PC-9 (cell line): Measurements from ENCODE around the gene ZNRF4. TPM values are rescaled to one million over a fixed set of nuclear protein-coding genes. Genes with fewer than 3 reads are reported as not detected.

ENCODE experiments used
- BruUV-seq: library from RNA; stranded (reverse); fragments of 400-500 nt; replicated peaks from 2 replicates; lab custom pipeline; 2021; lab: Mats Ljungman, UMichigan
- CTCF ChIA-PET: fragments of 300-600 bp; sonication (Branson Sonifier 250); formaldehyde crosslinking; loops from one replicate; lab custom pipeline; 2022; ENCODE audit warnings: antibody characterized with exemption; lab: Charles Lee
- POLR2A ChIA-PET: fragments of 300-600 bp; sonication (Branson Sonifier 250); formaldehyde crosslinking; loops from one replicate; lab custom pipeline; 2022; ENCODE audit warnings: antibody characterized with exemption; ENCODE audit not compliant: unreplicated experiment; lab: Charles Lee
- DNase-seq, 2 experiments: peaks; one replicate each; pipeline versions ENCODE4 v3.0.0 to v3.0.0-alpha.2; 2015 to 2022; ENCODE audit warnings: mixed read lengths in 1 of 2
- H2AFZ ChIP-seq: fragments of 200-600 bp; sonication (generic); 2 replicates; pipeline ENCODE4 v1.8.1; 2017; ENCODE audit warnings: antibody characterized with exemption
- H3F3A ChIP-seq: fragments of 200-600 bp; sonication (generic); 2 replicates; pipeline ENCODE4 v1.8.1; 2017; ENCODE audit warnings: antibody characterized with exemption, mild to moderate bottlenecking, low read depth; ENCODE audit not compliant: insufficient read depth
- H3K27ac ChIP-seq: fragments of 200-600 bp; sonication (generic); 2 replicates; pipeline ENCODE4 v1.6.1; 2016; ENCODE audit warnings: mixed run types
- H3K27me3 ChIP-seq: fragments of 200-600 bp; sonication (generic); 2 replicates; pipeline ENCODE4 v1.6.1; 2016; ENCODE audit warnings: low read depth, mixed run types; ENCODE audit not compliant: insufficient read depth
- H3K36me3 ChIP-seq: fragments of 200-600 bp; sonication (generic); 2 replicates; pipeline ENCODE4 v1.6.1; 2016; ENCODE audit warnings: low read depth, mixed run types
- H3K4me1 ChIP-seq: fragments of 200-600 bp; sonication (generic); replicated peaks from 2 replicates; pipeline ENCODE4 v1.6.1; 2016; ENCODE audit warnings: mixed run types; ENCODE audit not compliant: insufficient read depth
- H3K4me2 ChIP-seq: fragments of 200-600 bp; sonication (generic); 2 replicates; pipeline ENCODE4 v1.6.1; 2017; ENCODE audit warnings: mixed run types
- H3K4me3 ChIP-seq: fragments of 200-600 bp; sonication (generic); 2 replicates; pipeline ENCODE4 v1.6.1; 2016; ENCODE audit warnings: mixed run types
- H3K79me2 ChIP-seq: fragments of 200-600 bp; sonication (generic); 2 replicates; pipeline ENCODE4 v1.6.1; 2017; ENCODE audit warnings: low read depth, mixed run types
- H3K9me2 ChIP-seq: fragments of 200-600 bp; sonication (generic); 2 replicates; pipeline ENCODE4 v1.8.1; 2017; ENCODE audit warnings: mild to moderate bottlenecking; ENCODE audit not compliant: insufficient read depth
- H3K9me3 ChIP-seq: fragments of 200-600 bp; sonication (generic); 2 replicates; pipeline ENCODE4 v1.8.1; 2016; ENCODE audit warnings: low read depth; ENCODE audit not compliant: insufficient read depth
- H4K20me1 ChIP-seq: fragments of 200-600 bp; sonication (generic); 2 replicates; pipeline ENCODE4 v1.8.1; 2017; ENCODE audit not compliant: insufficient read depth
- CTCF ChIP-seq: fragments of 200-600 bp; sonication (generic); conservative IDR thresholded peaks from 2 replicates; pipeline ENCODE4 v1.6.1; 2017; ENCODE audit warnings: mixed run types, antibody characterized with exemption, mild to moderate bottlenecking, moderate library complexity
- EZH2 ChIP-seq: fragments of 200-600 bp; sonication (generic); IDR thresholded peaks from 2 replicates; pipeline ENCODE4 v1.8.0; 2017; ENCODE audit warnings: antibody characterized with exemption, low read depth
- intact Hi-C: fragments of 100-400 bp; cut with micrococcal nuclease; formaldehyde crosslinking; loops from one replicate; pipeline ENCODE4 v1.10.0; 2022; ENCODE audit not compliant: unreplicated experiment
- total RNA-seq: library from RNA; stranded (reverse); gene quantifications from 2 replicates; pipeline ENCODE4 v1.2.3, GENCODE V29; 2021

ZNRF4 gene
- total RNA-seq, 1 experiment from 2014 or later = not detected

GRCh38 chr19:5495792-5496191, 40.6 kb downstream of the ZNRF4 start:
- no peaks in the 10 kb centered on the region for H3K4me1 ChIP-seq
- H3K4me3 ChIP-seq = no peak overlapping the region
- H3K36me3 ChIP-seq = no peaks in the 10 kb centered on the region
- no peak overlapping the region for H3K27ac ChIP-seq
- no TSS peak for BruUV-seq
- intact Hi-C loops = no loop called here
- no peaks in the 10 kb centered on the region for H3F3A ChIP-seq
- no peaks in the 10 kb centered on the region for H3K27me3 ChIP-seq
- POLR2A ChIA-PET = interaction anchor here (0.7 kb wide), 1 partner anchor 10 kb away, joined by 5 read pairs; no protein-coding TSS in a partner anchor
- no peaks in the 10 kb centered on the region for H3K9me3 ChIP-seq
- TF ChIP-seq EZH2 (no peak), CTCF (no peak)
- no peaks in the 10 kb centered on the region for H3K79me2 ChIP-seq
- H3K4me2 ChIP-seq = no peak overlapping the region
- CTCF ChIA-PET = no interaction called here
- H2AFZ ChIP-seq = no peak overlapping the region
- DNase-seq = no peak
- H4K20me1 ChIP-seq = no peaks in the 10 kb centered on the region
- H3K9me2 ChIP-seq = no peaks in the 10 kb centered on the region

- no TSS peak for BruUV-seq
- Histone ChIP-seq H3K4me3 (no peak overlapping the region), H3K4me2 (no peak overlapping the region), H3K79me2 (no peaks in the 10 kb centered on the region), H3K9me3 (no peaks in the 10 kb centered on the region), H3K9me2 (no peaks in the 10 kb centered on the region), H2AFZ (no peak overlapping the region), H3K4me1 (no peaks in the 10 kb centered on the region), H4K20me1 (no peaks in the 10 kb centered on the region), H3K27ac (no peak overlapping the region), H3F3A (no peaks in the 10 kb centered on the region), H3K27me3 (no peaks in the 10 kb centered on the region), H3K36me3 (no peaks in the 10 kb centered on the region)
- DNase-seq = no peak
- intact Hi-C loops = no loop called here
- POLR2A ChIA-PET = no interaction called here
- CTCF ChIA-PET = no interaction called here
- TF ChIP-seq EZH2 (no peak), CTCF (no peak)
These were observed 42.1 kb downstream of the ZNRF4 start for GRCh38 chr19:5497297-5497696.

GRCh38 chr19:5498830-5499550, 43.8 kb downstream of the ZNRF4 start:
- CTCF ChIA-PET = interaction anchor here (0.5 kb wide), 1 partner anchor 10 kb away, joined by 6 read pairs; no protein-coding TSS in a partner anchor

More at GRCh38 chr19:5498830-5499550, 43.8 kb downstream of the ZNRF4 start:
- Histone ChIP-seq H3K79me2 (no peaks in the 10 kb centered on the region), H3K27ac (no peak overlapping the region), H3K27me3 (no peaks in the 10 kb centered on the region), H3F3A (no peaks in the 10 kb centered on the region), H3K9me2 (no peaks in the 10 kb centered on the region), H3K36me3 (no peaks in the 10 kb centered on the region), H3K4me3 (no peak overlapping the region), H4K20me1 (no peaks in the 10 kb centered on the region), H3K4me2 (no peak overlapping the region), H3K4me1 (no peaks in the 10 kb centered on the region), H2AFZ (no peak overlapping the region), H3K9me3 (no peaks in the 10 kb centered on the region; the same call in 1 of the 2 replicates)
- BruUV-seq = no TSS peak
- DNase-seq = no peak
- POLR2A ChIA-PET = no interaction called here
- intact Hi-C loops = no loop called here
- TF ChIP-seq EZH2 (no peak), CTCF (no peak)
